ENCODE data around the gene GLB1L2. TPM values are rescaled to one million over a fixed set of nuclear protein-coding genes. Genes with fewer than 3 reads are reported as not detected.

The GLB1L2 gene
- polyA plus RNA-seq, 1 of the 3 experiments (the other 2 are of a cell fraction), result 3.4 TPM

DNA sequence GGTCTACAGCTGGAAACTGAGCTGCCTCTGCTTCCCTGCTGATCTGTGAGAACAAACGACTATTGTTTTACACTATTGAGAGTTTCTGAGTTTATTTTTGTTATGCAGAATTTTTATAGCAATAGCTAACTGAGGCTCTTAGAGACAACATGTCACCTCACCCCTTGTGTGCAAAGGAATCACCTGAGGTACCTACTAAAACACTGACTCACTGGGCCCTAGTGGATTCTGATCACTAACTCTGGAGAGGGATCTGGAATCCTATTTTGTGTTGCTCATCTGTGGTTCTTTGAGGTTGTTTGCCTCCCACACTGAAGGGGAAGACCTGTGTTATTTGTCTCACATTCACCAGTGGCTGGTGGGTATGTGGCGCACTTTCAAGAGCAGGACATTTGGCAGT is 93.6 kb downstream of the GLB1L2 start:
- no peaks in the 10 kb centered on the region for H3K27me3 ChIP-seq (ENCODE audit: insufficient read depth)
- H3K9me2 ChIP-seq, result no peaks in the 10 kb centered on the region
- WGBS (ENCODE audit: low lambda C conversion rate), result 44% methylated on average over 2 of the region's 2 CpGs
- no peaks in the 10 kb centered on the region for H4K20me1 ChIP-seq (ENCODE audit: insufficient read depth)
- ChIA-PET POLR2A (no interaction called here), CTCF (no interaction called here)
- no peak overlapping the region for H3K4me3 ChIP-seq (ENCODE audit: low read depth in 2 of 2, low read length in 1 of 2)
- no peak overlapping the region for H3K27ac ChIP-seq (ENCODE audit: low read depth in 2 of 2, low read length in 1 of 2)
- H3K4me2 ChIP-seq, result no peak overlapping the region
- H3K79me2 ChIP-seq (ENCODE audit: insufficient read depth), result no peaks in the 10 kb centered on the region
- H3K4me1 ChIP-seq (ENCODE audit: control insufficient read depth in 1 of 2, insufficient read depth in 2 of 2, low read depth in 1 of 2, low read length in 1 of 2), result peaks cover 0 to 15% of the 10 kb centered on the region in 2 experiments; a peak in 2 of 4 replicates
- no peak overlapping the region for H3K9ac ChIP-seq
- no peaks in the 10 kb centered on the region for H3K36me3 ChIP-seq (replicated peaks in 1 of 2; ENCODE audit: control insufficient read depth in 1 of 2, insufficient read depth in 2 of 2, low read length in 1 of 2)
- H3K9me3 ChIP-seq, result no peaks in the 10 kb centered on the region
- TF ChIP-seq, protein P1, sequence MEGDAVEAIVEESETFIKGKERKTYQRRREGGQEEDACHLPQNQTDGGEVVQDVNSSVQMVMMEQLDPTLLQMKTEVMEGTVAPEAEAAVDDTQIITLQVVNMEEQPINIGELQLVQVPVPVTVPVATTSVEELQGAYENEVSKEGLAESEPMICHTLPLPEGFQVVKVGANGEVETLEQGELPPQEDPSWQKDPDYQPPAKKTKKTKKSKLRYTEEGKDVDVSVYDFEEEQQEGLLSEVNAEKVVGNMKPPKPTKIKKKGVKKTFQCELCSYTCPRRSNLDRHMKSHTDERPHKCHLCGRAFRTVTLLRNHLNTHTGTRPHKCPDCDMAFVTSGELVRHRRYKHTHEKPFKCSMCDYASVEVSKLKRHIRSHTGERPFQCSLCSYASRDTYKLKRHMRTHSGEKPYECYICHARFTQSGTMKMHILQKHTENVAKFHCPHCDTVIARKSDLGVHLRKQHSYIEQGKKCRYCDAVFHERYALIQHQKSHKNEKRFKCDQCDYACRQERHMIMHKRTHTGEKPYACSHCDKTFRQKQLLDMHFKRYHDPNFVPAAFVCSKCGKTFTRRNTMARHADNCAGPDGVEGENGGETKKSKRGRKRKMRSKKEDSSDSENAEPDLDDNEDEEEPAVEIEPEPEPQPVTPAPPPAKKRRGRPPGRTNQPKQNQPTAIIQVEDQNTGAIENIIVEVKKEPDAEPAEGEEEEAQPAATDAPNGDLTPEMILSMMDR (IDR thresholded peaks at IDR 0.05), result no peak
- TF ChIP-seq YY1 (IDR thresholded peaks at IDR 0.05; ENCODE audit: low read depth) (no peak), MXI1 (IDR thresholded peaks at IDR 0.05; ENCODE audit: low read depth, low read length) (no peak), FOSL2 (IDR thresholded peaks at IDR 0.05; ENCODE audit: borderline replicate concordance, low read depth) (no peak), ELF1 (IDR thresholded peaks at IDR 0.05) (no peak), CHD2 (IDR thresholded peaks at IDR 0.05; ENCODE audit: low read length, partially characterized antibody) (no peak), RFX5 (IDR thresholded peaks at IDR 0.05; ENCODE audit: low read length) (no peak), GATA2 (CRISPR knock-in tag; IDR thresholded peaks at IDR 0.05) (no peak), FOXM1 (IDR thresholded peaks at IDR 0.05; ENCODE audit: low read depth) (no peak)
- TF ChIP-seq, protein P2, sequence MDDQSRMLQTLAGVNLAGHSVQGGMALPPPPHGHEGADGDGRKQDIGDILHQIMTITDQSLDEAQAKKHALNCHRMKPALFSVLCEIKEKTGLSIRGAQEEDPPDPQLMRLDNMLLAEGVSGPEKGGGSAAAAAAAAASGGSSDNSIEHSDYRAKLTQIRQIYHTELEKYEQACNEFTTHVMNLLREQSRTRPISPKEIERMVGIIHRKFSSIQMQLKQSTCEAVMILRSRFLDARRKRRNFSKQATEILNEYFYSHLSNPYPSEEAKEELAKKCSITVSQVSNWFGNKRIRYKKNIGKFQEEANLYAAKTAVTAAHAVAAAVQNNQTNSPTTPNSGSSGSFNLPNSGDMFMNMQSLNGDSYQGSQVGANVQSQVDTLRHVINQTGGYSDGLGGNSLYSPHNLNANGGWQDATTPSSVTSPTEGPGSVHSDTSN (IDR thresholded peaks at IDR 0.05), result no peak
- TF ChIP-seq, protein P3, sequence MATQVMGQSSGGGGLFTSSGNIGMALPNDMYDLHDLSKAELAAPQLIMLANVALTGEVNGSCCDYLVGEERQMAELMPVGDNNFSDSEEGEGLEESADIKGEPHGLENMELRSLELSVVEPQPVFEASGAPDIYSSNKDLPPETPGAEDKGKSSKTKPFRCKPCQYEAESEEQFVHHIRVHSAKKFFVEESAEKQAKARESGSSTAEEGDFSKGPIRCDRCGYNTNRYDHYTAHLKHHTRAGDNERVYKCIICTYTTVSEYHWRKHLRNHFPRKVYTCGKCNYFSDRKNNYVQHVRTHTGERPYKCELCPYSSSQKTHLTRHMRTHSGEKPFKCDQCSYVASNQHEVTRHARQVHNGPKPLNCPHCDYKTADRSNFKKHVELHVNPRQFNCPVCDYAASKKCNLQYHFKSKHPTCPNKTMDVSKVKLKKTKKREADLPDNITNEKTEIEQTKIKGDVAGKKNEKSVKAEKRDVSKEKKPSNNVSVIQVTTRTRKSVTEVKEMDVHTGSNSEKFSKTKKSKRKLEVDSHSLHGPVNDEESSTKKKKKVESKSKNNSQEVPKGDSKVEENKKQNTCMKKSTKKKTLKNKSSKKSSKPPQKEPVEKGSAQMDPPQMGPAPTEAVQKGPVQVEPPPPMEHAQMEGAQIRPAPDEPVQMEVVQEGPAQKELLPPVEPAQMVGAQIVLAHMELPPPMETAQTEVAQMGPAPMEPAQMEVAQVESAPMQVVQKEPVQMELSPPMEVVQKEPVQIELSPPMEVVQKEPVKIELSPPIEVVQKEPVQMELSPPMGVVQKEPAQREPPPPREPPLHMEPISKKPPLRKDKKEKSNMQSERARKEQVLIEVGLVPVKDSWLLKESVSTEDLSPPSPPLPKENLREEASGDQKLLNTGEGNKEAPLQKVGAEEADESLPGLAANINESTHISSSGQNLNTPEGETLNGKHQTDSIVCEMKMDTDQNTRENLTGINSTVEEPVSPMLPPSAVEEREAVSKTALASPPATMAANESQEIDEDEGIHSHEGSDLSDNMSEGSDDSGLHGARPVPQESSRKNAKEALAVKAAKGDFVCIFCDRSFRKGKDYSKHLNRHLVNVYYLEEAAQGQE (IDR thresholded peaks at IDR 0.05; ENCODE audit: low read depth, low read length), result no peak
- TF ChIP-seq, protein P4, sequence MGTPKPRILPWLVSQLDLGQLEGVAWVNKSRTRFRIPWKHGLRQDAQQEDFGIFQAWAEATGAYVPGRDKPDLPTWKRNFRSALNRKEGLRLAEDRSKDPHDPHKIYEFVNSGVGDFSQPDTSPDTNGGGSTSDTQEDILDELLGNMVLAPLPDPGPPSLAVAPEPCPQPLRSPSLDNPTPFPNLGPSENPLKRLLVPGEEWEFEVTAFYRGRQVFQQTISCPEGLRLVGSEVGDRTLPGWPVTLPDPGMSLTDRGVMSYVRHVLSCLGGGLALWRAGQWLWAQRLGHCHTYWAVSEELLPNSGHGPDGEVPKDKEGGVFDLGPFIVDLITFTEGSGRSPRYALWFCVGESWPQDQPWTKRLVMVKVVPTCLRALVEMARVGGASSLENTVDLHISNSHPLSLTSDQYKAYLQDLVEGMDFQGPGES (IDR thresholded peaks at IDR 0.05; ENCODE audit: low read depth, low read length), result no peak
- no peak overlapping the region for H2AFZ ChIP-seq (ENCODE audit: low read depth)
- DNase-seq, result no peak
- no peaks in the 10 kb centered on the region for H3F3A ChIP-seq (replicated peaks; ENCODE audit: insufficient read depth)

Other genes with a start within 250 kb of the GLB1L2 start
- gene NCAPD3, start 108.0 kb upstream of the GLB1L2 start, polyA plus RNA-seq (2012; rRNA removed), result 19.5 and 22.0 TPM in 2 replicates
- 53.0 and 56.0 TPM in 2 replicates for gene VPS26B, start 107.3 kb upstream of the GLB1L2 start, polyA plus RNA-seq (2012; rRNA removed)
- gene THYN1, start 78.6 kb upstream of the GLB1L2 start, polyA plus RNA-seq (2012; rRNA removed), result 61.8 and 67.0 TPM in 2 replicates
- gene ACAD8, start 78.4 kb upstream of the GLB1L2 start, polyA plus RNA-seq (2012; rRNA removed), result 29.8 and 39.8 TPM in 2 replicates
- 0.10 TPM in 1 of 2 replicates, not detected in the other for gene GLB1L3, start 55.6 kb upstream of the GLB1L2 start, polyA plus RNA-seq (2012; rRNA removed)
- gene B3GAT1, start 80.3 kb downstream of the GLB1L2 start, polyA plus RNA-seq (2012; rRNA removed), result 0.15 and 0.16 TPM in 2 replicates